Endothelial cell of umbilical vein (primary cell): ENCODE measurements around the gene HSF2BP. TPM values are rescaled to one million over a fixed set of nuclear protein-coding genes. Genes with fewer than 3 reads are reported as not detected.
"Not testable (repeated sequence)": the region's sequence is repeated elsewhere in the genome, so short reads cannot be mapped to it uniquely, and the experiment has no call there.

Experiments
- BruUV-seq: library from RNA; stranded (reverse); fragments of 400-500 nt; replicated peaks from 2 replicates; lab custom pipeline; 2021; lab: Mats Ljungman, UMichigan
- CTCF ChIA-PET: fragments of 300-600, 350-600 bp; sonication (Branson Sonifier 250); formaldehyde crosslinking; loops from one replicate; lab custom pipeline; 2021; ENCODE audit warnings: antibody characterized with exemption, inconsistent platforms; lab: Charles Lee
- POLR2A ChIA-PET: fragments of 300-600, 350-600 bp; sonication (Branson Sonifier 250); formaldehyde crosslinking; loops from one replicate; lab custom pipeline; 2021; ENCODE audit warnings: antibody characterized with exemption, inconsistent platforms; lab: Charles Lee
- DNase-seq: peaks from one replicate; pipeline ENCODE4 v3.0.0-alpha.2; 2011; ENCODE audit warnings: low read depth, low spot score
- FAIRE-seq: peaks from 2 replicates; lab custom pipeline; 2011; peaks lifted over from hg19 to GRCh38; lab: Jason Lieb, UNC
- H2AFZ ChIP-seq: 2 replicates; pipeline ENCODE4 v1.6.0; 2012; ENCODE audit warnings: low read depth, low read length, control low read depth, inconsistent platforms
- H3K27ac ChIP-seq: 2 replicates; pipeline ENCODE4 v1.5.1; 2011; ENCODE audit warnings: low read depth, mild to moderate bottlenecking, control low read depth, low read length, moderate library complexity; ENCODE audit not compliant: insufficient read depth
- H3K27me3 ChIP-seq, 2 experiments: 2 replicates each; pipeline versions ENCODE4 v1.6.0 to v1.6.1; 2011; ENCODE audit warnings: low read length in 2 of 2, mixed read lengths in 1 of 2; ENCODE audit not compliant: control insufficient read depth in 2 of 2, insufficient read depth in 2 of 2
- H3K36me3 ChIP-seq, 2 experiments: 2 replicates in 1 of 2; 3 replicates in 1 of 2; pipeline ENCODE4 v1.5.1; 2011; ENCODE audit warnings: low read length in 2 of 2, mild to moderate bottlenecking in 1 of 2, moderate library complexity in 1 of 2; ENCODE audit not compliant: control insufficient read depth in 2 of 2, insufficient read depth in 2 of 2; ENCODE audit errors: extremely low read depth in 1 of 2
- H3K4me1 ChIP-seq: 3 replicates; pipeline ENCODE4 v1.5.1; 2011; ENCODE audit warnings: mild to moderate bottlenecking, low read length; ENCODE audit not compliant: control insufficient read depth, insufficient read depth; ENCODE audit errors: extremely low read depth
- H3K4me2 ChIP-seq: 2 replicates; pipeline ENCODE4 v1.6.1; 2011; ENCODE audit warnings: low read length, control low read depth, mixed read lengths; ENCODE audit not compliant: insufficient read depth
- H3K4me3 ChIP-seq, 3 experiments: fragments of 200-600 bp in 1 of 3; sonication (generic), shearing (Covaris generic) in 1 of 3; replicated peaks in 1 of 3; 2 replicates each; pipeline ENCODE4 v1.5.1; 2011 to 2016; ENCODE audit warnings: control low read depth in 3 of 3, low read length in 3 of 3, mild to moderate bottlenecking in 2 of 3, inconsistent platforms in 1 of 3, low read depth in 1 of 3, moderate library complexity in 1 of 3; ENCODE audit not compliant: insufficient read depth in 1 of 3
- H3K79me2 ChIP-seq: 2 replicates; pipeline ENCODE4 v1.6.0; 2012; ENCODE audit warnings: low read length, inconsistent platforms; ENCODE audit not compliant: control insufficient read depth, insufficient read depth
- H3K9ac ChIP-seq: replicated peaks from 2 replicates; pipeline ENCODE3; 2011; ENCODE audit warnings: low read length, control low read depth; ENCODE audit not compliant: insufficient read depth; ENCODE audit errors: extremely low read depth
- H3K9me1 ChIP-seq: replicated peaks from 3 replicates; pipeline ENCODE4 v1.6.0; 2011; ENCODE audit warnings: mild to moderate bottlenecking, low read length; ENCODE audit not compliant: control insufficient read depth, insufficient read depth; ENCODE audit errors: extremely low read depth
- H3K9me3 ChIP-seq: replicated peaks from 2 replicates; pipeline ENCODE4 v1.5.1; 2012; ENCODE audit warnings: low read length, inconsistent platforms; ENCODE audit not compliant: control insufficient read depth, insufficient read depth
- H4K20me1 ChIP-seq: replicated peaks from 2 replicates; pipeline ENCODE3; 2011; ENCODE audit warnings: mild to moderate bottlenecking, low read length; ENCODE audit not compliant: control insufficient read depth, insufficient read depth; ENCODE audit errors: extremely low read depth
- dilution Hi-C: fragments of 300-500 bp; cut with MboI; formaldehyde crosslinking; loops from one replicate; pipeline ENCODE4 v1.15.0; 2019; ENCODE audit warnings: low sequenced_read_pairs; ENCODE audit not compliant: extremely low pct_ligation_motif_present
- intact Hi-C: fragments of 100-400 bp; cut with micrococcal nuclease; formaldehyde crosslinking; loops from one replicate; pipeline ENCODE4 v1.10.0; 2022
- polyA plus RNA-seq, 4 experiments: library from polyadenylated mRNA; depleted of rRNA in 3 of 4; stranded (reverse) in 3 of 4; unstranded in 1 of 4; fragments of >200 nt; gene quantifications; 2 replicates each; pipeline versions ENCODE4 v1.2.1 to v1.2.3, GENCODE V29; 2011 to 2012; ENCODE audit warnings: missing spikeins in 1 of 4
- total RNA-seq: library from RNA; stranded (reverse); gene quantifications from 2 replicates; pipeline ENCODE4 v1.2.3, GENCODE V29; 2021

HSF2BP gene
- total and polyA plus RNA-seq, 2 donors (not counting 3 experiments of a cell fraction or from before 2014, with no cell fraction given) = 0.41 to 0.55 TPM

GRCh38 chr21:43517701-43518100, 141.6 kb downstream of the HSF2BP start:
- DNase-seq, POLR2A ChIA-PET, intact Hi-C loops, H3K4me3 ChIP-seq, dilution Hi-C loops, H3K27me3 ChIP-seq, H3K9me3 ChIP-seq, H4K20me1 ChIP-seq, H3K4me2 ChIP-seq, H3K36me3 ChIP-seq, H3K27ac ChIP-seq, BruUV-seq, H2AFZ ChIP-seq, H3K9ac ChIP-seq, H3K4me1 ChIP-seq, CTCF ChIA-PET, H3K9me1 ChIP-seq, H3K79me2 ChIP-seq: not testable (repeated sequence)
- FAIRE-seq = peak; percentile 48

- intact Hi-C loops, H3K36me3 ChIP-seq, H3K9me3 ChIP-seq, H2AFZ ChIP-seq, DNase-seq, H3K9ac ChIP-seq, CTCF ChIA-PET, H3K79me2 ChIP-seq, H3K4me1 ChIP-seq, dilution Hi-C loops, H4K20me1 ChIP-seq, H3K9me1 ChIP-seq, H3K4me2 ChIP-seq, POLR2A ChIA-PET, H3K4me3 ChIP-seq, H3K27me3 ChIP-seq, H3K27ac ChIP-seq: not testable (repeated sequence)
- FAIRE-seq = peak; percentile 100
- BruUV-seq = TSS peak; percentile 30
These were observed 142.2 kb downstream of the HSF2BP start for GRCh38 chr21:43516860-43517627.

- not testable (repeated sequence) for BruUV-seq, H3K4me2 ChIP-seq, FAIRE-seq
These were observed 142.9 kb downstream of the HSF2BP start for GRCh38 chr21:43516295-43516847.

GRCh38 chr21:43514834-43515233, 144.5 kb downstream of the HSF2BP start:
- H4K20me1 ChIP-seq, H3K36me3 ChIP-seq, H3K4me3 ChIP-seq, H3K4me2 ChIP-seq, DNase-seq, H3K4me1 ChIP-seq, CTCF ChIA-PET, H3K9me3 ChIP-seq, FAIRE-seq, H2AFZ ChIP-seq, H3K79me2 ChIP-seq, H3K27ac ChIP-seq, intact Hi-C loops, H3K27me3 ChIP-seq, POLR2A ChIA-PET, dilution Hi-C loops, H3K9me1 ChIP-seq, H3K9ac ChIP-seq, BruUV-seq: not testable (repeated sequence)

More at GRCh38 chr21:43516295-43516847, 142.9 kb downstream of the HSF2BP start:
- POLR2A ChIA-PET, DNase-seq, H3K27me3 ChIP-seq, CTCF ChIA-PET, H2AFZ ChIP-seq, H3K79me2 ChIP-seq, H4K20me1 ChIP-seq, H3K4me3 ChIP-seq, dilution Hi-C loops, intact Hi-C loops, H3K9ac ChIP-seq, H3K9me3 ChIP-seq, H3K4me1 ChIP-seq, H3K9me1 ChIP-seq, H3K36me3 ChIP-seq, H3K27ac ChIP-seq: not testable (repeated sequence)
